HG03103 (cell line): ENCODE results near the gene MLLT1.

Experiments
- ATAC-seq: cut with Tn5 transposase; IDR thresholded peaks from one replicate; pipeline ENCODE4 v1.9.1; 2021; ENCODE audit warnings: low read depth; ENCODE audit not compliant: unreplicated experiment

Gene MLLT1

GRCh38 chr19:6181119-6181518 is 98.7 kb downstream of the MLLT1 start:
- ATAC-seq, result no peak

- ATAC-seq, result no peak
Measured at GRCh38 chr19:6173190-6173589, 106.6 kb downstream of the MLLT1 start.

- no peak for ATAC-seq
Measured at GRCh38 chr19:6172074-6172863, 107.5 kb downstream of the MLLT1 start.

GRCh38 chr19:6167115-6167514 is 112.7 kb downstream of the MLLT1 start:
- no peak for ATAC-seq

GRCh38 chr19:6164906-6165531 is 114.8 kb downstream of the MLLT1 start:
- no peak for ATAC-seq

- ATAC-seq, result no peak
Measured at GRCh38 chr19:6161271-6161850, 118.4 kb downstream of the MLLT1 start.
